Measurements from ENCODE around the gene RCBTB2.

GRCh38 chr13:48448285-48448958 is 84.5 kb downstream of the RCBTB2 start:
- no peak for TF ChIP-seq CTCF (IDR thresholded peaks at IDR 0.05)
- no peak for TF ChIP-seq POLR2A (IDR thresholded peaks at IDR 0.05)
